Measurements from ENCODE around the gene LMNTD2.
A peak's percentile ranks its signal among the peaks of the same experiment; 100 is the strongest.

LMNTD2 gene

DNA sequence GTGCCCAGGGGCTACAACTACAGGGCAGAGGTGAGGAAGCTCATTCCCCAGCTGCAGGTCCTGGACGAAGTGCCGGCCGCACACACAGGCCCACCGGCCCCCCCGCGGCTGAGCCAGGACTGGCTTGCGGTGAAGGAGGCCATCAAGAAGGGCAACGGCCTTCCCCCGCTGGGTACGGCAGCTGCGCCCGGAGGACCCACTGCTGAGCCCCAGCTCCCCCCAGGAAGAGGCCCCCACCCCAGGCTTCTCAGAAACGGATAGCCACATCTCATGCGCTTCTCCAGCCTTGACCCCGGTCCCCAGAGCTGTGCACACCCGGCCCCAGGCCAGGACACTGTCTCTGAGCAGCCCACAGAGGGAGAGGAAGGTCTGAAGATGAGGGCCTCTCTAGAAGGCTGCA is 9.4 kb downstream of the LMNTD2 start:
- no peak for DNase-seq

DNA sequence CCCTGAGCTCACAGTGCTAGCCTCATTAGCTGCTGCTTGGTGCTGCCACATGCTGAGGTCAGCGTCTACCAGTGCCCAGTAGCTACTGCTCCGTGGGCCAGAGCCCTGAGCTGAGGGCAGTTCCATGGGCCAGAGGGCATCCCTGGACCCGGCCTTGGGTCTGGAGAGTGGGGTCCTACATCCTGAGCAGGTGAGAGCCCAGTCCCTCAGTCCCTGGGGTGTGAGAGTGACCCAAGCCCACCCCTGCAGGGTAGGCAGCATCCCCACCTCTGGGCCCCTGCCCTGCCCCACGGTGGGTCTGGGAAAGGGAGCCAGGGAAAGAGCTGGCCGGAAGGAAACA is 9.8 kb downstream of the LMNTD2 start:
- no peak for DNase-seq

DNA sequence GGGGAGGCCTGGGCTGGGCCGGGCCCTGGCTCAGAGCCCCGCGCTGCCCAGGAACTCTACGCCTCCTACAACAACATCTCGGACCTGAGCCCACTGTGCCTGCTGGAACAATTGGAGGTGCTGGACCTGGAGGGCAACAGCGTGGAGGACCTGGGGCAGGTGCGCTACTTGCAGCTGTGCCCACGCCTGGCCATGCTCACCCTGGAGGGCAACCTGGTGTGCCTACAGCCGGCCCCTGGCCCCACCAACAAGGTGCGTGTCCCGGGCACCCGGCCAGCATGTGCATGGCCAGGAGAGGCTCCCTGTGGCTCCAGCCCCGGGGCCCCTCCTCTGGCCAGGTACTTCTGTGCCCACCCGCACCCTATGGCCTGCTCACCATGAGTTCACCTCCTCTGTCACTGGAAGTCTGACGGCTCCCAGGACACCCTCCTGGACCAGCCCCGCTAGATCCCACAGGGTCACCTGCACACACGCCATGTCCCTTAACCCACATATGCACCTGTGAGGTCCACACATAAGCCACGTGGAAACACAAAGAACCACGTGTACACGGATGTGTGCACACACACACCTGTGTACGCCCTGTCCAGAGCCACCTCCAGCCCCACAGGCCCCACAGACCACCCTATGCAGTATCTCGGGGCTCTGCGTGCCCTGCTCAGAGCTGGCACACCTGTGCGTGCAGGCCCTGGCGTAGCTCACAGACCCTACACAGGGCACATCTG is 10.4 kb downstream of the LMNTD2 start:
- no peak for DNase-seq

DNA sequence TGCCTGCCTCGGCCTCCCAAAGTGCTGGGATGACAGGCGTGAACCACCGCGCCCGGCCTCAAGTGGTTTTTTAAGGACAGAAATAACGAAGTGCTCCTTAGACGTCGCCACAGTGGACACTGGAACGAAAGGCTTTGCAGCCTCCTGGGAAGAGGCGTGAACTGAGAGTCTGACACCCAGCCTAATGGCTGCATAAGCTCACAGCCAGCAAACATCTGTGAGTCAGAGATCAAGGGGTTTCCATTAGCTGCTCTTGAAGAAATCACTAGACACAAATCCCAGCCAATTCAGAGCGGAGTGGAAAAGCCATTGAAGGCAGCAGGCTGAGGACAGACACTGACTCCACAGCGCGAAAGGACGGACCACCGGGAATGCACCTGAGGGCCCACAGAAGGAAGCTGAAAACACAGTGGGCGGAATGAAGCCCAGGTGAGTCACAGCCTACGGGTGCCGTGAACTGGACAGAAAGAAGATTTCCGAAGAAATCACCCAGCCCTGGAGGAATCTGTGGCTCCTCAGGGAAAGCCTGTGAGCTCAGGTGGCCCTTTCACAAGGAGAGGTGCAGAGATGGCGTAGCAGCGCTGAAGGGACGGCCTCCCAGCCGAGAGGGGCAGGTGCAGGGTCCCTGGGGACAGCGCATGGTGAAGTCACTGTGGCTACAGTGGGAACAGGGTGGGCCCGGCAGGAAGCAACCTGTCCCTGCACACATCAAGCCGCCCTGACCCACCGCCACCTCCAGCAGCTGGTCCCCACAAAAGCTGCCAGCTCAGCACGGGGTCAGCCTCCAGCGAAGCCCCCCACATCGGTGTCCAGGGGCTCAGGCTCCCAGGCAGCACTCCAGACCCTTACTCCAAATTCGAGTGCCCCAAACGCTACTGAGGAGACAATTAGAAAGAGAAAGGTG is 11.6 kb downstream of the LMNTD2 start:
- no peak for DNase-seq

DNA sequence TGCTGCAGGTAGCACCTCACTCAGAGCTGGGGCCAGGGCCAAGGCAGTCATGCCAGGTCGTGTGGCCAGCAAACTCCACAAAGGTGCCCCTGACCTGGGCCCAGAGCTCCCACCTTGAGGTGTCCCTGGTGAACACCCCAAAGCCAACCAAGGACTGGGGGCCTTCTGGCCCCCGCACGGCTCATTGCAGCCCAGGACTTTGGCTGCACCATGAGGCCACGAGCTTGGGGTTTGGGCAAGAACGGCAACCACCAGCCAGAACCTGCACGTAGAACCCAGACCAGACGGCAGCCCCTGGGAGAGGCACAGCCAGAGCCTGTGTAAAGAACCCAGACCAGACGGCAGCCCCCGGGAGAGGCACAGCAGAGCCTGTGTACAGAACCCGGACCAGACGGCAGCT is 15.4 kb downstream of the LMNTD2 start:
- DNase-seq: no peak

DNA sequence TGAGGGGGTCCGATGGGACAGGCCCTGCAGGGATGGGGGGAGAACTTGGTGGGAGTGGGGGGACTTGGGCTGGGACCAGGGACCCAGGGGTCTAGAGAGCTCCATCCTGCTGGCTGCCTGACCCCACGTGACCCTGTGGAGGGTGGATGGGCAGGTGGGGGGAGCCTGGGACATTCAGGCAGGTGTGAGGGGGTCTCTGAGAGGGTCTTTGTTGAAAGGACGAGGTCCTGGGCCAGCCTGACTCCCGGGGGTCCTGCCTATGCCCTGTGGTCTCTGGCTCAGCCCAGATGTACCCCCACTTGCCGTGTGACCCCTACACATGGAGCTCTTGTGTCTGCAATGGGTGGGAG is 15.7 kb downstream of the LMNTD2 start:
- no peak for DNase-seq

DNA sequence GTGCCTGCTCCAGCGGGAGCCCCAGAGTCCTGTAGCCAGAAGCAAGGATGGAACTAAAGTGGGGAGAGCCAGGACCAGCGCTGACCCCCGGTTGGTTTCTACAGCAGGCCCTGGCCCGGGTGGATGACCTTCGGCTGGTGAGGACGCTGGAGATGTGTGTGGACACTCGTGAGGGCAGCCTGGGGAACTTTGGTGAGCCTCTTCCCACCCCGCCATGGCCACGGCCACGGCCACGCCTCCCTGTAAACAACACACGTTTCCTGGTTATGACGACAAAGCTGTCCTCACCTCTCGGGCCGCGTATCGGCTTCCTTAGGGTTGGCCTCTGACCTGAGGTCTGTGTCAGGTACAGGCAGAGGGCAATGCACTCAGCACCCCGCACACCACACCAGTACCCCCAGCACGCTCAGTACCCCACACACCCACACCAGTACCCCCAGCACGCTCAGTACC is 19.1 kb downstream of the LMNTD2 start:
- DNase-seq: no peak

DNA sequence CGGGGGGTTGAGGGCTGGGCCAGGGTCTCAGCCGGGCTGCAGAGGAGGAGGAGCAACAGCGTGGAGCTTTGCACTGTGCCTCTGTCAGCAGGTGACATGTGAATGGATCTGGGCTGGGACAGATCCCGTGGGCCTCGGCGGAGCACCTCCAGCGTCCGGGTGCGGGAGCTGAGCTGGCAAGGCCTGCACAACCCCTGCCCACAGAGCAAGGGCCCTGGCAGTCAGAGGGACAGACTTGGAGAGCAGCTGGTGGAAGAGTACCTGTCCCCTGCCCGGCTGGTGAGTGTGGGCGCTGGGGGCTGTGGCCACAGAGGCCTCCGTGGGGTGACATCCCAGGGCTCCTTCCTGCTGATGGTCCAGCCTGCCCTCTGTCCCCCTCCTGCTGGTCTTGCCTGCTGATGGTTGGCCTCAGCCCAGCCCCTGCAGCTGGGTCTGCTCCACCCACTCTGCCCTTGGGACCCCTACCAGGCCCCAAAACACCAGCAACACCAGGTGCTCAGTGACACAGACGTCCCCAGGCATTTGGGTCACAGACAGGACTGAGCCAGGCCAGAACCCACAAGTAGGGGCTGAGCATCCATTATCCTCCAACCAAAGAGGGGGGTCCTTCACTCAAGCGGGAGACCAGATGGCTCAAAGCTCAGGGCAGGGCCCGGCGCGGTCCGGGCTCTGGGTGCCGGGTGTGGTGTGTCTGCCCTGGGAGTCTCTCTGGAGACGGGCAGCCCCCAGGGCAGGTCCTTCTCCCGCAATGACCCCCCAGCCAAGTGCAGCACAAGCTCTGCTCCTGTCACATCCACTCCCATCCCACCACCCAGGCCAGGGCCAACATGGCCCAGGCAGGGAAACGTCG is 19.7 kb downstream of the LMNTD2 start:
- DNase-seq: no peak

DNA sequence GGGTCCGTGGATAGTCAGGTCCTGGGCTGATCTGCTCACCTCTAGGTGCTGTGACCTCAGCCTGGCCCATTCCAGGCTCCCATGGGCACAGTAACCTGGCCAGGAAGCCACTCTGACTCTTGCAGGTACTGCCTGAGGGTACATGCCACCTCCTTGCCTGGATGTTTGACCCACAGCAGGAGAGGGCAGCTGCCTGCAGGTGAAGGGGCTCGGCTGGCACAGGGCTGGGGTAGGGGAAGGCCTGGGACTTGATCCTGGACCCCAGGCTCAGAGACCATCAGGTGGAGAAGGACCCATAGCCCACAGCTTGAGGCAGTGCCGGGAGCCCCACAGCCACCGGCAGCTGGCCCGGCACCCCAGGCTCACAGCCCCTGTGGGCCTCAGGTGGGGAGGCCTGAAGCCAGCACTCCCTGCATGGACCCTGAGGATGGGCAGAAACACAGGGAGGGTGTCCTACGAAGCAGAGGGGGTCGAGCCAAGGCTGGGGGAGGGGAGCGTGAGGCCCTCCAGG is 20.5 kb downstream of the LMNTD2 start:
- DNase-seq: no peak

DNA sequence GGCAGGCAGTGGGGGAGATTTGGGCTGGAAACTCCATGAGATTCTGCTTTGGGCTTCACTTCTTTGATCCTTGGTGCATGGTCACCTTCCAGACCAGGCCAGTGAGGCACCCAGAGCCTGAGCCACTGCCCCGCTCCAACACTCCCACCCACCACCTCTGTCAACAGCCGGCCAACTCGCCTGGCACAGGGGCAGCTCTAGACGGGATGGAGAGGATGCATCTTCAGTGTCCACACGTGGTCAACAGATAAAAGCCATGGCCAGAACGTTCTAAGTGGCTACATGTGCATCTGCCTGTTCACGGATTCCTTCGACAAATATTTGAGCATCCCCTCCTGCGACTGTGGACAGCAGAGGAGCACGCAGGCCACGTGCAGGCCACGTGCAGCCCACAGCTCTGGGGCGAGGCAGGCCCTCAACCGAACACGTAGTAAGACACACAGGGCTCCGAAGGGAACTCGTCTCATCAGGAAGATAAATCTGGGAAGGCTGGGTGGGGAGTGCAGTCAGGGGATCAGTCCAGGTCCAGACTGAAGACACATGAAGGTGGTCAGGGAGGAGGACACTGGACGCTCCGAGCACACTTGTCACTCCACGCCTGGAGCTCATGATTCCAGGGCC is 22.0 kb downstream of the LMNTD2 start:
- DNase-seq: no peak

DNA sequence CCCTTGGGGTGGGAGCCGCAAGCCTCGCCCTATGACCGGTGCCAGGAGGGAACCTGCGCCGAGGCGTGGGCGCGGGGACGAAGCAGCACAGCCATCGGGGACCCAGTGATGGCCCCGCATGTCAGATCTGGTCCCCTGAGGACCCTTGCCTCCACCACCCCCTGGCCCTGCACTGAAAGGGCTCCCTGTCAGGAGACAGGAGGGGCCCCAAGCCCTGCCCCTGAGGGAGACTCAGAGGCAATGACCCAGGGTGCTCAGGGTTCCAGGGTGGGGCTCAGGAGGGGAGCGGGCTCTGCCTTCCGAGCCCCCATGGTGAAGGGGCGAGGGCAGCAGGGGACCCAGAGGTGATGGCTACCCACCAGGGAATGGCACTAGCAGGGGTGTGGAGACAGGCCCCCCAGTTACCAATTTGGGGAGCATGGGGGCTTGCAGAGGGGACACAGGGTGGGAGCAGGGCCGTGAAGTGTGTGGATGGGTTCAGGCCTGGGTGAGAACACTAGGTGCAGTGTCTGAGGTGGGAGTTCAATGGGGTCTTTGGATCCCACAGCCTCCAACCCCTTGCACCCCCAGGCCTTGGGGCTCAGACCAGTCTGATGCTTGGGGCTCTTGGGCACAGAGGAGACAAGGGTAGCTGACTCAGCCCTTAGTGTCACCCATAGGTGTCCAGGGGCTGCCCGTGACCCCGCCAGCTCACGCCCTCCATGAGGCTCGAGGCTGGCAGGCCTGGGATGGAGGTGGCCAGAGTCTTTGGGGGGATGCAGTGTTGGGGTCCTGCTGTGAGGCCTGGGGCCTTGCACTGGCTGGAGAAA is 22.7 kb downstream of the LMNTD2 start:
- DNase-seq: no peak

DNA sequence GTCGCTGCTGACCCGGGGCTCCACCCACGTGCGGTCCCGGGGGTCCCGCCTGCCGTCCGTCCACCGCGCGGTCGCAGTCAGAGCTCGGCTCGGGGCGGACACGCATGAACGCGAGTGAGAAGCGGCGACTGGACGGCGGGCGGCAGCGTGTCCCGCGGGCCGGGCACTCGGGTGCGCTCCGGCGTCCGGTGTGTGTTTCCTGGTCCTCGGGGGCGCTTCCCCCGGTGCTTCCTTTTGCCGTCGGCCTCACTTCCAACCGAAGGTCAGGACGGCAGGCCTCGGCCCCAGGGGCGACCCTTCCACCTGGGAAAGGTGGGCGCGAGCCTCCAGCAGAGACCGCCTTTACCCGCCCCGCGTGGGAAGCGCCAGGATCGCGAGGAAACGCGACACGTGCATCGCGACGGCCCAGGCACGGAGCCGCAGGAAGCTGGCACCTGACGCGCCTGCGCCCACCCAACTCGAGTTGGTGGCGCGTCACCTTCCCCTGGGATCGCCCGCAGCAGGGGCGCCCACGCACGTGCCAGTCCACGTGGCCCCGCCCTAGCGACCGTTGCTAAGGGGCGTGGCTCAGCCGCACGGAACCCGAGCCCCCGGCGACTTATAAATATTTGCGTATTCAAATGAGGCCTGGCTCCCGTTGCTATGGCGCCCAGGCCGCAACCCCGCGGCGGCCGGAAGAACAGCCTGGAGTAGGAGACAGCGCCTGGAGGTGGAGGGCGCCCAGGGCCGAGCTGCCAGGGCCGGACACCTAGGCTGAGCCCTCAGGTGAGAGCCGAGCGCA is 23.5 kb downstream of the LMNTD2 start, which contains the start of gene LRRC56:
Gene LRRC56 (plus strand): TSS at position 687 of the 781 bp plus-strand sequence. CDS start 3,158 bp downstream, outside the sequence.
- DNase-seq: peak; percentile 94

DNA sequence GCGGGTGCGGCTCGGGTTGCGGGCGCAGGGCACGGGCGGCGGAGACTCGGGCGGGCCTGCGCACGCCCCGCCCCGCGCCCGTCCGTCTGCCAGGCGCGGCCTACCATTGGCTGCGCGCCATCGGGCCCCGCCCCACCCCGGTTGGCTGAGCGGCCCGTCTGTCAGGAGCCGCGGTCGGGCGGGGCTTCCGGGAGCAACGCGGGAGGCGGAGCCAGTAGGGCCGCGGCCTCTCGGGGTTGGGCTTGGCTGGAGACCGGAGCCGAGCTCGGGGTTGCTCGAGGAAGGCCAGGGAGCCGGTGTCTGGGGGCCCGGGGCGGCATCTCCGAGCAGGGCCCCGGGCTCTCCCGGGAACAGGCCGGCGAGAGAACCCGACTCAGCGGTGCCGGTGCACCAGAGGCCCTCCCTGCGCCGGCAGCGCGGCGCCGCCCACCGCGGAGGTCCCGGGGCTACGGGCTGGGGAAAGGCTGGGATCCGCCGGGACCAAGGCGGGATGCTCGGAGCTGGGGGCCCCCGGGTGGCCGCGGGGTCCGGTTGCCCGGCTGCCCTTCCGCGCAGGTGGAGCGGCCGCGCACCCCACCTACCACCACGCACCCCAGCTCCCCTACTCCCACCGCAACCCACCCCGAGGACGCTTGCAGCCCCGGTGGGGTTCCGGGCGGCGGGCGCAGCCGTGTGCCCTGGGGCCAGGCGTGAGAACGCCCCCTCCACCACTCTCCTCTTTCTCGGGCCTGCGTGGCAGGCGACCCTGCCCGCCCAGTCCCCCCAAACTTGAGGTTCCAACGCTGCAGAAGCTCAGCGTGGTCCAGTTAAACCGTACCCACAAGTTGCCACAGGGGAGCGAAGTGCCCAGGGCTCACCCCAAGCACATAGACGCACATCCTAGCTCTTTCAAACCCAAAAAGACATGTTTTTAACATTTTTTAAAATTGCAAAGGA is 24.8 kb downstream of the LMNTD2 start, which contains the start of gene HRAS:
Gene HRAS (minus strand): TSS at position 58 of the 936 bp plus-strand sequence.
- peak; percentile 90 for DNase-seq

DNA sequence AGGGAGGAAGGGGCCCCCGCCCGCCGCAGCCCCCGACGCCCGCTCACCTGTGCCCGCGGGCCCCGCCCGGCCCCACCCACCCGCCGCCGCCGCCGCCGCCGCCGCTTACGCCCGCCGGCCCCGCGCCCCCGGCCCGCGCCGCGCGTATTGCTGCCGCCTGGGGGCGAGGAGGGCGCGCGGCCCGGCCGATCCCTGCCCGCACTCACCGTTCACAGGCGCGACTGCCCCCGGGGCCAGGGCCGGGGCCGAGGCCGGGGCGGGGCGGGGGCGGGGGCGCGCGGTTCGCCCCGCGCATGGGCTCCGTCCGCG is 25.4 kb downstream of the LMNTD2 start:
- no peak for DNase-seq

DNA sequence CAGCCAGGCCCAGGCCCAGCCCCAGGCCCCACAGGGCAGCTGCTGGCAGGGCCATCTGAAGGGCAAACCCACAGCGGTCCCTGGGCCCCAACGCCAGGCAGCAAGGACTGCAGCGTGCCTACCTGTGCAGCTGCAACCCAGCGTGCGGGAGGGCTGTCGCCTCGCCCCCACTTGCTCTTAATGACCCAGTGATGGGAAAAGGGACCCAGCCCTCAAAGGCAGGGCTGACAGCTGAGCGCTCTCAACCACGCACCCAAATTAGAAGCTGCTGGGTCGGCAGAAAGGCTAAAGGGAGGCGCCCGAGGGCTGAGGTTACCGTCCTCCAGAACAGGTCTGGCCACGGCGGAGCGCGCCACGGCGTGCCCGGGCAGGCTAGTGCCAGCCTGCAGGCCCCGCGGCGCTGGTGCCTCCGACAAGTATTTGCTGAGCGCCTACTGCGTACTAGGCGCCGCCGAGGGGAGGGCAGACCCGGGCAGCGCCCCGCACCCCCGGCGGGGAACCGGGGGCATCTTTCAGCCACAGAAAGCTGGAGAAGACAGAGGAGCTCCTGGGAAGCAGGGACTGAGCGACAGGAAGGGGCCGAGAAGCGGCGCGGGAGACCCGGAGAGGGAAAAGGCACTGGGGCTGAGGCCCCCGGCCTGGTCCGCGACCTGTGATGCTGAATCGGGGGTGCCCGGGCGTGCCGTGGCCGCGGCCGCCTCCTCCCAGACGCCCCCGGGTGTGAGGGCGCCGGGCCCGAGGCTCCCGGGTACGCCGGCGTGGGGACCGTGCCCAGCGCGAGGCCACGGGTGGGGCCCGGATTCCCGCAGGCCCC is 25.9 kb downstream of the LMNTD2 start:
- DNase-seq: peak; percentile 21

DNA sequence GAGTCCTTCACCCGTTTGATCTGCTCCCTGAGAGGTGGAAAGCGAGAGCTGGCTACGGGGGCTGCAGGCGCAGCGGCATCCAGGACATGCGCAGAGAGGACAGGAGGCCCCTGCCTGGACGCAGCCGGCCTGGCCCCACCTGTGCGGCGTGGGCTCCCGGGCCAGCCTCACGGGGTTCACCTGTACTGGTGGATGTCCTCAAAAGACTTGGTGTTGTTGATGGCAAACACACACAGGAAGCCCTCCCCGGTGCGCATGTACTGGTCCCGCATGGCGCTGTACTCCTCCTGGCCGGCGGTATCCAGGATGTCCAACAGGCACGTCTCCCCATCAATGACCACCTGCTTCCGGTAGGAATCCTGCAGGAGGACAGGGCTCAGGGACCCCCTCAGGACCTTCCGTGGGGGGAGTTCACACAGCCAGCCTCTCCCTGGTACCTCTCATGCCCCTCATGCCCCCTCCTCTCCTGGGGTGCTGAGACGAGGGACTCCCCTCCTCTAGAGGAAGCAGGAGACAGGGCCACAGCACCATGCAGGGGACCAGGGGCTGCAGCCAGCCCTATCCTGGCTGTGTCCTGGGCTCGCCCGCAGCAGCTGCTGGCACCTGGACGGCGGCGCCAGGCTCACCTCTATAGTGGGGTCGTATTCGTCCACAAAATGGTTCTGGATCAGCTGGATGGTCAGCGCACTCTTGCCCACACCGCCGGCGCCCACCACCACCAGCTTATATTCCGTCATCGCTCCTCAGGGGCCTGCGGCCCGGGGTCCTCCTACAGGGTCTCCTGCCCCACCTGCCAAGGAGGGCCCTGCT is 26.7 kb downstream of the LMNTD2 start:
- no peak for DNase-seq

DNA sequence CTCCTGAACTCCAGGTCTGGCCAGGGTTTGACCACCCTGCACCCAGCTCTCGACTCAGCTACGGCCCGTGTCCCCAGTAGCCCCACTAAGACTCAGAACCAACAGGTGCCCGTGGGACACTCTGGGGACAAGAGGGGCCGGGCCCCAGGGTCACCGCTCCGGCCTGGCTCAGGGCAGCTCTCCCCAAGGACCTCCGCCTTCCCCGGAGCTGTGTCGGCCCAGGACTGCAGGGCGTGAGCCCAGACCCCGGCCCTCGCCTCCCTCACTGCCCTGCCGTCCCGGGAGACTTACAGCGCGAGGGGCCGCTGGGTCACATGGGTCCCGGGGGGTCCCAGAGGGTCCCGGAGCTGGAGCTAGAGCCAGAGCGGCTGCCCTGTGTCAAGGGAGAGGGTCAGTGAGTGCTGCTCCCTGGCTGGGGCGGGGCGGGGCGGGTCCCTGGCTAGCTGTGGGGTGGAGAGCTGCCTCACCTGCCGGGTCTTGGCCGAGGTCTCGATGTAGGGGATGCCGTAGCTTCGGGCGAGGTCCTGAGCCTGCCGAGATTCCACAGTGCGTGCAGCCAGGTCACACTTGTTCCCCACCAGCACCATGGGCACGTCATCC is 27.5 kb downstream of the LMNTD2 start:
- no peak for DNase-seq

Data from MV-4-11 (cell line).